Subcutaneous adipose tissue (tissue), 4 donors: ENCODE results near the gene GNAS-AS1. TPM values are rescaled to one million over a fixed set of nuclear protein-coding genes. Genes with fewer than 3 reads are reported as not detected.

Source experiments
- CTCF ChIP-seq: fragments of 450-650 bp; IDR thresholded peaks from one replicate; pipeline ENCODE4 v1.5.1; 2016; ENCODE audit warnings: low read depth, mild to moderate bottlenecking, control low read depth, antibody characterized with exemption, moderate library complexity
- total RNA-seq, 4 donors: library from RNA; depleted of rRNA; stranded (reverse); fragments of >200 nt; gene quantifications; one replicate each; pipeline ENCODE4 v1.1.0, GENCODE V29; 2016

GNAS-AS1 gene
- total RNA-seq, result under 1 TPM in 1 of 4 donors, not detected in 3; 0.34 TPM

- TF ChIP-seq CTCF, result no peak
Measured at GRCh38 chr20:58850693-58851174, at the start of gene GNAS-AS1. Gene GNAS-AS1 (minus strand): TSS chr20:58850902.

GRCh38 chr20:58900397-58900796 is 49.7 kb upstream of the GNAS-AS1 start:
- TF ChIP-seq CTCF, result no peak

GRCh38 chr20:58899512-58899911 is 48.8 kb upstream of the GNAS-AS1 start:
- no peak for TF ChIP-seq CTCF

- no peak for TF ChIP-seq CTCF
Measured at GRCh38 chr20:58898629-58899408, 48.1 kb upstream of the GNAS-AS1 start.

GRCh38 chr20:58897488-58897887 is 46.8 kb upstream of the GNAS-AS1 start:
- no peak for TF ChIP-seq CTCF

GRCh38 chr20:58896820-58897219 is 46.1 kb upstream of the GNAS-AS1 start:
- TF ChIP-seq CTCF, result no peak

- no peak for TF ChIP-seq CTCF
Measured at GRCh38 chr20:58895448-58896180, 44.9 kb upstream of the GNAS-AS1 start.
